Islet precursor cell (in vitro differentiated cells): ENCODE data around the gene LRP6.
A peak's percentile ranks its signal among the peaks of the same experiment; 100 is the strongest.
"Not testable (repeated sequence)": the region's sequence is repeated elsewhere in the genome, so short reads cannot be mapped to it uniquely, and the experiment has no call there.

Experiments used
- DNase-seq: peaks from one replicate; pipeline ENCODE4 v3.0.0-alpha.2; 2018

The LRP6 gene

GRCh38 chr12:12266873-12267741, at the start of gene LRP6:
TSS of gene LRP6 (minus strand) at chr12:12267044. CDS start at chr12:12266735, 309 bp downstream.
- DNase-seq: peak; percentile 97

- DNase-seq: no peak
Measured at GRCh38 chr12:12315838-12316237, 49.0 kb upstream of the LRP6 start.

- DNase-seq: not testable (repeated sequence)
Measured at GRCh38 chr12:12310695-12311094, 43.9 kb upstream of the LRP6 start.

GRCh38 chr12:12305568-12306300, 38.9 kb upstream of the LRP6 start:
- no peak for DNase-seq

- no peak for DNase-seq
Measured at GRCh38 chr12:12302976-12303375, 36.1 kb upstream of the LRP6 start.

- DNase-seq: no peak
Measured at GRCh38 chr12:12301122-12301521, 34.3 kb upstream of the LRP6 start.

GRCh38 chr12:12297201-12297830, 30.5 kb upstream of the LRP6 start:
- no peak for DNase-seq

GRCh38 chr12:12294215-12295005, 27.6 kb upstream of the LRP6 start:
- no peak for DNase-seq

GRCh38 chr12:12290206-12290605, 23.4 kb upstream of the LRP6 start:
- DNase-seq: no peak

GRCh38 chr12:12286441-12286840, 19.6 kb upstream of the LRP6 start:
- DNase-seq: no peak

GRCh38 chr12:12282761-12283425, 16.0 kb upstream of the LRP6 start:
- no peak for DNase-seq

- no peak for DNase-seq
Measured at GRCh38 chr12:12282202-12282601, 15.4 kb upstream of the LRP6 start.

- DNase-seq: no peak
Measured at GRCh38 chr12:12281134-12281533, 14.3 kb upstream of the LRP6 start.

GRCh38 chr12:12278899-12279298, 12.1 kb upstream of the LRP6 start:
- DNase-seq: no peak

- DNase-seq: no peak
Measured at GRCh38 chr12:12275874-12276273, 9.0 kb upstream of the LRP6 start.

- DNase-seq: no peak
Measured at GRCh38 chr12:12273291-12273957, 6.6 kb upstream of the LRP6 start.

- no peak for DNase-seq
Measured at GRCh38 chr12:12272869-12273268, 6.0 kb upstream of the LRP6 start.

GRCh38 chr12:12270226-12270625, 3.4 kb upstream of the LRP6 start:
- DNase-seq: no peak

GRCh38 chr12:12267742-12268200, 927 bp upstream of the LRP6 start:
- peak; percentile 68 for DNase-seq

- DNase-seq: no peak
Measured at GRCh38 chr12:12266389-12266872, 413 bp downstream of the LRP6 start.
